Right hindlimb (tissue), 1 donor: ENCODE data around the gene LPCAT2.
A peak's percentile ranks its signal among the peaks of the same experiment; 100 is the strongest.

Experiments
- DNase-seq: peaks from one replicate; pipeline ENCODE4 v3.0.0-alpha.2; 2018

Gene LPCAT2

DNA sequence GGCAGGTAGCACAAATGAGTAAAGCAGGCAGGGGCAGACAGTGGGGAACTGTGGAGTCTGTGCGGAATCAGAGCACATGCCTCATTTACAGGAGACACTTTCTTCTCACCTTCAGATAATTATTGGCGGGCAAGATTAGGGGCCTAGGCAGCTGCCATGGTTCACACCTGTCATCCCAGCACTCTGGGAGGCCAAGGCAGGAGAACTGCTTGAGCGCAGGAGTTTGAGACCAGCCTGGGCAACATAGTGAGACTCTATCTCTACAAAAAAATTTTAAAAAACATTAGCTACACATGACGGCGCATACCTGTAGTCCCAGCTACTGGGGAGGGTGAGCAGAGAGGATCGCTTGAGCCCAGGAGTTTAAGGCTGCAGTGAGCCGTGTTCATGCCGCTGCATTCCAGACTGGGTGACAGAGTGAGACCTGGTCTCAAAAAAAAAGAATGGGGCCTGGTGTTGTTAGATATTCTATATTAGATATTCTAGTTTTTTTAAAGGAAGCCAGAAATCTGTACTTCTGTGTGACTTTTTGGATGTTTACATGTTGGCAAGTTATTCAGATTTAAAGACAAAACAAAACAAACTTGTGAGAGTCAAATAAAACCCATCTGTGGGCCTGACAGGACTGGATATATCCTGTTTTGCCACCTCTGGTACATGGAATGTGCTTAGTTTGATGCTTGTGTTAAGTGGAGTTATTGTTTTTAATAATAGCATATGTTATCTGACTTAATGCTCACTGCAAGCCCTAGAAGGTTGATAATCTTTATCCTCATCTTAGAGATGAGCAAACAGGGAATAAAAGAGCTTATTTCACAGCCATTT is 4.9 kb upstream of the LPCAT2 start:
- peak; percentile 20 for DNase-seq

GRCh38 chr16:55505333-55506015 is 3.4 kb upstream of the LPCAT2 start:
- no peak for DNase-seq

DNA sequence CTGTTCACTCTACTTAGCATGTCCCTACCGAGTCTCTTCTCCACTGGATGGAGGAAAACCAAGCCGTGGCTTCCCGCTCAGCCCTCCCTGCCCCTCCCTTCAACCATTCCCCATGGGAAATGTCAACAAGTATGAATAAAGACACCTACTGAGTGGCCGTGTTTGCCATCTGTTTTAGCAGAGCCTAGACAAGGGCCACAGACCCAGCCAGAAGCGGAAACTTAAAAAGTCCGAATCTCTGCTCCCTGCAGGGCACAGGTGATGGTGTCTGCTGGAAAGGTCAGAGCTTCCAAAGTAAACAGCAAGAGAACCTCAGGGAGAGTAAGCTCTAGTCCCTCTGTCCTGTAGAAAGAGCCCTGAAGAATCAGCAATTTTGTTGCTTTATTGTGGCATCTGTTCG is 2.8 kb upstream of the LPCAT2 start:
- peak; percentile 11 for DNase-seq

GRCh38 chr16:55506708-55507107 is 2.2 kb upstream of the LPCAT2 start:
- no peak for DNase-seq

- no peak for DNase-seq
Observed at GRCh38 chr16:55508271-55508921, 476 bp upstream of the LPCAT2 start.

DNA sequence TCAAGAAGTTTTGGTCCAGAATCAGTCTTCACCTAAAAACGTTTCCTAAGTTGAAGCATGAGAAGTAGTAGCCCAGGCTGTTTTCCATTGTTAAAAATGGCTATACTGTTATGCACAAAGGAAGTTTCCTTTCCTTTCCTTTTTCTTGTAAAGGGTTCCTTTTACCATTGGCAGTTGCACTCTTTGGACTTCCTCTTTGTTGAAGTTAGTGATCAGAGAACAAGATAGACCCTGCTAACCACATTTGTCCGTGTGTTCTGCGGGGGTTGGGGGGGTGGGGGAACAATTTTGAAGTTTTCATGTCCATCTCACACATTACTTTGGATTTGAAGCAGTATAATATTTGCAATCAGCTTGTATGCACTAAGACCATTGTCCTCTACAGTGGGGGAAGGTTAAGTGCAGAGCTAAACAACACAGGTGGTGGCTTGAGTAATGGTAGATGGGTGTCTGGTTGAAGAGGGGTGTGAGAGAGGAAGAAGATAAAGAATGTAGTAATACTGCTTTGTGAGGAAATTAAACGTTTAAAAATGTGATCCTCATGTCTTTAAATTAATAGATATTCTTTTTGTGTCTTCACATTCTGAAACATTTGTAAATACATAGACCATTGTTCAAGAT is 1.4 kb downstream of the LPCAT2 start:
- no peak for DNase-seq

GRCh38 chr16:55512941-55513340 is 4.1 kb downstream of the LPCAT2 start:
- DNase-seq, result no peak

- no peak for DNase-seq
Observed at GRCh38 chr16:55513616-55514015, 4.7 kb downstream of the LPCAT2 start.

DNA sequence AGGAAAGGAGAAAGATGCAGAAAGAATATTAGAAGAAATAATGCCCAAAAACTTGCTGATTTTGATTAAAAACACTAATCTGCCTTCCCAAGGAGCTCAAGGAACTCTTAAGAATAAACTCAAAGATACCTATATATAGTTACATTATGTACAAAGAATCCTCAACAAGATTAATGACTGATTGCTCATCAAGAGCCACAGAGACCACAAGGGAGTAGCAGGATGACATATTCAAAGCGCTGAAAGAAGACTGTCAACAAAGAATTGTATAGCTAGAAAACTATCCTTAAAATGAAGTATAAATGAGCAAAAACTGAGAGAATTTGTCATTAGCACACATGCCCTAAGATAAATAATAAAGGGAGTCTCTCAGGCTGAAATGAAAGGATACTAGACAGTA is 6.2 kb downstream of the LPCAT2 start:
- DNase-seq, result no peak

DNA sequence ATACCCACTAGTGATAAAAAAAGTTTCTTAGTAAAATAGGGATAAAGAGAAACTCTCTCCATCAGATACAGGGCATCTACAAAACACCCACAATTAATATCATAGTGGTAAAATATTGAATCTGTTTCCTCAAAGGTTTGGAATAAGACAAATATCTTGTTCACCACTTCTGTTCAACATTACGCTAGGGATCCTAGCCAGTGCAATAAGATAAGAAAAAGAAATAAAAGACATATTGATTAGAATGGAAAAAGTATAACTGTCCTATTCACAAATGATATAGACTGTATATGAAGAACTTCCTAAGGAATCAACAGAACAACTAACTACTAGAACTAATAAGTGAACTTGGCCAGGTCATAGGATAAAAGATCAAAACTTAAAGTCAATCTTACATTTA is 12.9 kb downstream of the LPCAT2 start:
- DNase-seq, result no peak

- no peak for DNase-seq
Observed at GRCh38 chr16:55526441-55526840, 17.6 kb downstream of the LPCAT2 start.

GRCh38 chr16:55527885-55528284 is 19.0 kb downstream of the LPCAT2 start:
- no peak for DNase-seq

- DNase-seq, result no peak
Observed at GRCh38 chr16:55529018-55529417, 20.1 kb downstream of the LPCAT2 start.

GRCh38 chr16:55530316-55530856 is 21.5 kb downstream of the LPCAT2 start:
- DNase-seq, result no peak

DNA sequence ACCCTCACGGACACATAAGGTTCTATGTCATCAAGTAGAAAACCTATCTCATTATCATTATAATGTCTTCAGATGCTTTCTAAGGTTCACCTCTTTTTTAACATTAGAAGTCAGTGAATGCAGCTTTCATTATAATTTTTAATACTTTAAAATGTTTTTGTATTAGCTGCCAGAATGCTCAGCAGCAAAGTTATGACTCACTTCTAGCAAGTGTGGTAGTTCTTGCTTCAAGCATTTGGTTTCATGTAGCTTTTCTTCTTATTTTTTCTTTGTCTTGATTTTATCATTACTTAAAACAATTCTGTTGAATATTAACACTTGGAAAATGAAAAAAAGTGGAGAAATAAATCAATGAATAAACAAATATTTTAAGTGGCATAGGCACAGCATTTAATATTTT is 23.4 kb downstream of the LPCAT2 start:
- no peak for DNase-seq

GRCh38 chr16:55534756-55535155 is 25.9 kb downstream of the LPCAT2 start:
- DNase-seq, result no peak

DNA sequence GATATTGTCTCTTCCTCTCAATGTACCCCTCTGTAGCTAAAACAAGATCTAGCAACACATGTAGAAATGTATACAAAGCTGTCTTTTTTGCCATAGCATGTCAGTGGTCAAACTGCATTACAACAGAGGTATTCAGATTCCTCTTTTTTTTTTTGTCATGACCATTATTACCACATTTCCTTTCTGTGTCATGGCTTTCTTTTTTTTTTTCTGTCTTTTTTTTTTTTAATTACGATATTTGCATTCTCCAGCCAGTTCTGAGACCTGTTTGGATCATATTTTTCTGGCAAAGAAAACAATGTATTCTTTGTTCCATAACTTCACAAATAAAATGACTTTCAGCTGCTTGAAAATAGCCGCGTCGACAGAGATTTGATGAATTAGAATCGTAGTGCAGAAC is 30.2 kb downstream of the LPCAT2 start:
- no peak for DNase-seq

DNA sequence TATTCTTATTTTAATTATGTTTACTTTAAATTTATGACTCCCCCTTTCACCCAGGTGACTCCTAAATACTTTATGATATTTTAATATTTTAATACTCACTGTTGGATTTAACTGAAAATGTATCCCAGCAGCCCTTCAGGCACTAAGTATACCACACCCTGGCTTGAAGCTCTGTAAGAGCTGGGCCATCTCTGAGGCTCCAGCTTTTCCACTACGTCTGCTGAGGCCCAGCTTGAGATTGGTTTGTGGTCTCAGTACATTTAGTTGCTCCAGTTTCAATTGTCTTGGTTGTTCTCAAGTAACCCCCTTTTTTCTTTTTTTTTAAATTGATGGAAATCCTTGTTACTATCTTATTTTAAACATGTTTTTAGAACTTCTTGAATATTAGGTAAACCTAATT is 30.6 kb downstream of the LPCAT2 start:
- DNase-seq, result peak; percentile 60

DNA sequence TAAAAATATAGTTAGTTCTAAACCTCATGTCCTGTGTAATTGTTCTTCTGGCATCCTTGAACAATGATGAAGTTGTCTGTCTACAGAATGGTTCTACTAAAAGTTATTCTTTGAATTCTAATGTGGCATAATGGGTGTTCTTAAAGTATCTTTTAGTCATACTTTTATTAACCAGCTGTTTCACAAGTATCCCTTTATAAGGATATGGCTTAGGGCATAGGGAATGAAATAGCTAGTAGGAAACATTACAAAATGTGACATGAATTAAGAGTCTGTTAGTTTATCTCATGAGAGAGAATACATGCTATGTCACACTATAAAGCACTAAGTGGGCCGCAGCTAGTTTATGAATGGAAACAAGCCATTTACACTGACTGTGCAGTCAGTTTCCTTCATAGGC is 31.3 kb downstream of the LPCAT2 start:
- no peak for DNase-seq

GRCh38 chr16:55542459-55543082 is 33.7 kb downstream of the LPCAT2 start:
- DNase-seq, result no peak

DNA sequence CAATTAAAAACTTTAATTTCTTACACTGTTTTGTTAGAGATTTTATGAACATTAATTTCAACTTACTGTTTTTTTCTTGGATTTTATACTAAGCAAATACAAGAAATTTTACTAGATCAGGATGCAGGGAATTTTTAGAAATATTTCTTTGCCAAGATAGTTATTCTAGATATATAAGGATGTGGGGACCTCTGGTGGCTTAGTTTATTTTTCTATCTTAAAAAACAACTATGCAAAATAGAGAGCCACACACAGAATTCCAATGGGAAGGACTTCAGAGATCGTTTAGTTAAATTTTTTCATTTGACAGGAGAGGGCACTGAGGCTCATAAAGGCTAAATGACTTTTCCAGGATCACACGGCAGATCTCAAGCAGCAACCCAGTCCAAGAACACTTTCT is 34.6 kb downstream of the LPCAT2 start:
- DNase-seq, result no peak

DNA sequence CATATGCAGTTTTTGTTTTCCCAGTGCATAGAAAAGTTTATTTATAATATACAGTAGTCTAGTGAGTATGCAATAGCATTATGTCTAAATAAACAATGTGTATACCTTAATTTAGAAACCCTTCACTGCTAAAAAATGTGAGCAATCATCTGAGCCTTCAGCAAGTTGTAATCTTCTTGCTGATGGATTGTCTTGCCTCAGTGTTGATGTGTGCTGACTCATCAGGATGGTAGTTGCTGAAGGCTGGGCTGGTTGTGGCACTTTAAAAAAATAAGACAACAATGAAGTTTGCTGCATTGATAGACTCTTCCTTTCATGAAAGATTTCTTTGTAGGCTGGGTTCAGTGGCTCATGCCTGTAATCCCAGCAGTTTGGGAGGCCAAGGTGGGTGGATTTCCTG is 43.7 kb downstream of the LPCAT2 start:
- DNase-seq, result no peak

GRCh38 chr16:55555436-55555835 is 46.6 kb downstream of the LPCAT2 start:
- DNase-seq, result no peak
